ENCODE data around the gene NUAK1.

- TF ChIP-seq CTCF (IDR thresholded peaks at IDR 0.05; ENCODE audit: insufficient read depth, low read length) (no peak), POLR2AphosphoS5 (IDR thresholded peaks at IDR 0.05; ENCODE audit: low read depth) (no peak)
Observed at GRCh38 chr12:106082216-106083175, 56.3 kb downstream of the NUAK1 start.
